Measurements from ENCODE around the gene CACNA2D1.

Gene CACNA2D1

GRCh38 chr7:82211333-82211732 is 232.2 kb downstream of the CACNA2D1 start:
- no peak for DNase-seq

- DNase-seq: no peak
These were observed 233.0 kb downstream of the CACNA2D1 start for GRCh38 chr7:82210416-82211184.

GRCh38 chr7:82209179-82209747 is 234.3 kb downstream of the CACNA2D1 start:
- no peak for DNase-seq

GRCh38 chr7:82204694-82205093 is 238.9 kb downstream of the CACNA2D1 start:
- no peak for DNase-seq

GRCh38 chr7:82202965-82203364 is 240.6 kb downstream of the CACNA2D1 start:
- DNase-seq: no peak

- DNase-seq: no peak
These were observed 241.5 kb downstream of the CACNA2D1 start for GRCh38 chr7:82202107-82202506.

- DNase-seq: no peak
These were observed 243.0 kb downstream of the CACNA2D1 start for GRCh38 chr7:82200601-82201000.

- DNase-seq: no peak
These were observed 249.4 kb downstream of the CACNA2D1 start for GRCh38 chr7:82194016-82194643.

GRCh38 chr7:82188636-82189035 is 254.9 kb downstream of the CACNA2D1 start:
- DNase-seq: no peak

GRCh38 chr7:82185443-82185842 is 258.1 kb downstream of the CACNA2D1 start:
- no peak for DNase-seq

GRCh38 chr7:82183634-82184033 is 259.9 kb downstream of the CACNA2D1 start:
- no peak for DNase-seq

GRCh38 chr7:82179311-82179710 is 264.3 kb downstream of the CACNA2D1 start:
- DNase-seq: no peak

- DNase-seq: no peak
These were observed 268.3 kb downstream of the CACNA2D1 start for GRCh38 chr7:82175319-82175718.

GRCh38 chr7:82173400-82174021 is 270.1 kb downstream of the CACNA2D1 start:
- no peak for DNase-seq

GRCh38 chr7:82172881-82173280 is 270.7 kb downstream of the CACNA2D1 start:
- DNase-seq: no peak

- DNase-seq: no peak
These were observed 271.6 kb downstream of the CACNA2D1 start for GRCh38 chr7:82172017-82172416.

- DNase-seq: no peak
These were observed 275.8 kb downstream of the CACNA2D1 start for GRCh38 chr7:82167558-82168314.

- DNase-seq: no peak
These were observed 277.1 kb downstream of the CACNA2D1 start for GRCh38 chr7:82166260-82167015.

GRCh38 chr7:82164813-82165212 is 278.8 kb downstream of the CACNA2D1 start:
- DNase-seq: no peak

GRCh38 chr7:82164410-82164809 is 279.2 kb downstream of the CACNA2D1 start:
- DNase-seq: no peak

- no peak for DNase-seq
These were observed 280.0 kb downstream of the CACNA2D1 start for GRCh38 chr7:82163586-82163985.

- no peak for DNase-seq
These were observed 281.3 kb downstream of the CACNA2D1 start for GRCh38 chr7:82162289-82162688.

Data from stimulated activated CD4-positive, alpha-beta T cell treated with anti-CD3 and anti-CD28 coated beads, Interleukin-4, amount 100 ng/mL, for 24 hours (primary cell).